G401.6 (cell line): ENCODE measurements around the gene NOX4.
"Not testable (repeated sequence)": the region's sequence is repeated elsewhere in the genome, so short reads cannot be mapped to it uniquely, and the experiment has no call there.

Experiments used
- FAIRE-seq: peaks from 2 replicates; lab custom pipeline; 2012; peaks lifted over from hg19 to GRCh38; lab: Jason Lieb, UNC

The NOX4 gene

GRCh38 chr11:89379976-89380771 is 111.0 kb downstream of the NOX4 start:
- not testable (repeated sequence) for FAIRE-seq

GRCh38 chr11:89378986-89379385 is 112.2 kb downstream of the NOX4 start:
- FAIRE-seq, result not testable (repeated sequence)

DNA sequence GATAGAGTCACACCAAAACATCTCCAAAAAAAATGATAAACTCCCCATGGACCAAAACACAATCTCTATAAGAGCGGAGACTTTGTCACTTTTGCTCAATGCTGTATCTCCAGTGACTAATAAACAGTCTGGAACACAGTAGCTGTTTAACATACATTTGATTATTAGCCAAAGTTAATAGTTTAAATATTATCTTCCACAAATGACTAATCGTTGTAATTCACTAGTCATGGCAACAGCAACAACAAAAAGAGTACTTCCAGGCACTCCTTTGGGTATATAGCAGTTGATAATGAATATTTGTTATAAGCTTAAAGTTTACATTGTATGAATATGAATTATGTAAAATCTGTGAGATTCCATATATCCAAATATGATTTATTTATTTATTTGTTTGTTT is 121.8 kb downstream of the NOX4 start:
- FAIRE-seq, result peak; percentile 30

DNA sequence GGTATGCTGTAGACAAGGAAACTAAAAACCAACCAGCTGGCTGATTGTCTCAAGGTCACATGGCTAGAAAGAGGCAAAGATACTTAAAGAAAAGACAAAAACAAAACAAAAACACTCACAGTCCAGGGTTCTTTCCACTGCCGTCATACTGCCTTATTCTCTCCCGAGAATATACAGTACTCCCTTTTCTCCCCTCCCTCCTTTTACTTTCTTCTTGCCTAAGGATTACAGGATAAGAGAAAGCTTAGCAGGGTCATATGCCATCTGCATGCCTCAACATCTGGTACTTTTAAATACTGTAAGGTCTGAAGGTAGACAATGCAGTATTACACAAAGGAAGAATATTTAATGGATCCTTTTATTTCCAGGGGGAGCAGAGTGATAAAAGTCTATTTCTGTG is 126.3 kb downstream of the NOX4 start:
- not testable (repeated sequence) for FAIRE-seq

- FAIRE-seq, result no peak
These were observed 129.4 kb downstream of the NOX4 start for GRCh38 chr11:89361734-89362133.

DNA sequence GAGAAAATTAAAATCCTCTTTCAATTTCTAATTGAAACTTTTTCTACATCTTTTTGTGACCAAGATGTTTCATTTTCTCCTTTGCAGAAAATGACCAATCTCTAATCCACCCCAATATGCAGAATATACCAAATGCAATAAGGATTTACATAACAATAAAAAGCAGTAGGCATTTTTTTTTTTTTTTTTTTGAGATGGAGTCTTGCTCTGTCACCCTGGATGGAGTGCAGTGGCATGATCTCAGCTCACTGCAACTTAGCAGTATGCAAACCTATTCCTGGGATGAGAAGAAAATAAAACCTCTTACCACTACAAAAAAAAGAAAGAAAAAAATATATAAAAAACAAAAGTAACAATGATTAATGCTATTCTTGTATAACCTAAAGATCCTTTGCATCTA is 132.0 kb downstream of the NOX4 start:
- FAIRE-seq, result not testable (repeated sequence)

DNA sequence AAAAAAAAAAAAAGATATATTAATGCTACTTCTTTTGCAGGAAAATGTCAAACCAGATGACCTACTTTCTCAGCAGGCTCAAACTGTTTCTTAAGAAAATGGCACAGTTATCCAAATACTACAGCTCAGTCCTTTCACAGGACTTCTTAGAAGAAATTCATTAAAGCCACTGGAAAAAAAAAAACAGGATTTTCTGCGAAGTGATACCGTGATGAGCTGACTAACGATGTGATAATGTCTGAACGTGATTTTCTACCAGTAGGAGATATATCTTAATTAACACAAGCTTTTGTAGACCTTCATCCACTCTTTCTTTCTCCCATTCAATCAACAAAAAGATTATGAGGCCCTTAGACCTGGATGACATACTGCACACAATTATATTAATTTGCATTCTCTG is 132.4 kb downstream of the NOX4 start:
- no peak for FAIRE-seq

GRCh38 chr11:89355646-89356045 is 135.5 kb downstream of the NOX4 start:
- no peak for FAIRE-seq

DNA sequence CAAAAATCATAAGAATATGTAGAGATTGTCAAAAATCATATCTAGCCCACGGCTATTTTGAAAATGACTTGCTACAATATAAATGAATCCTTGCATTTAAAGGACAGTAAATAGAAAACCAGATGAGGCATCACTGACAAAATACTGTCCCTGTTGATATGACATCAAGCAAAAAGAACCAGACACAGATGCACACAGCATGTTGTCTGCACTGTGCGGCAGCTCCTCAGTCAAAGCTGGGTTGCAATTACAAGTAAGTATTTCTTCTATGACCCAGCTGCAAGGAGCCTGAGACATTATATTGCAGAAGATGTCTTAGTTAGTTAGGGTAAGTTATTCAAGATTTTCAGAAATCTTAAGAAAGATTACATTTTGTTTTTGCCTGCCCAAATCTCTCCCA is 136.7 kb downstream of the NOX4 start:
- FAIRE-seq, result not testable (repeated sequence)

- no peak for FAIRE-seq
These were observed 144.1 kb downstream of the NOX4 start for GRCh38 chr11:89347071-89347470.

- FAIRE-seq, result no peak
These were observed 144.6 kb downstream of the NOX4 start for GRCh38 chr11:89346601-89347000.

DNA sequence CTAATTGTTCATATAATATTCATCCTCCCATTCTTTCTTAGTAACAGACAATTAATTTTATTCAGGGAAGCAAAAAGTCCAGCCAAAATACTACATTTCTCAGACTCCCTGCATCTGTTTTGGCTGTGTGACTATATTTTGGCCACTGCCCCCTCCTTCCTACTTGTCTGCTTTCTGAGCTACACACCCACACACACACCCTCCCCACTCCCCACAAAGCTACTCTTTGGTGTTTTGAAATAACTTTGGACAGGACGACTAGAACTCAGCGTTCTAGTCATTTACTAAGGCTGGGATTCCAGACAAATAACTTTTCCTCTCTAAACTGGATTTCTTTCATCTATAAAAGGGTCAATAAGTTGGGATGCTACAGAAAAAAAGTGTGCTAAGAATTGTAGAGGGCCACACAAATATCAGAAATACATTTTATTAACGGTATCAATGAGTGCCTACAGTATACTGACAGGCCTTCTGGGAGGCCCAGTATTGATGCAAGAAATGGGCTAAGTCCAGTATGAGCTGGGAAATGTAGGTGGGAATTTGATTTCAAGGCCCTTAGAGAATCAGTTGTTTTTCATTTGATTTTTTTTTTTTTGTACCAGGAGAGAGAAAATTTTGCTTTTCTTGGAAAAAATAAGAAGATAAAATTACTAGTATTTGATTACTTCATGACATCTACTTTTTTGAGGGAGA is 148.1 kb downstream of the NOX4 start:
- not testable (repeated sequence) for FAIRE-seq

DNA sequence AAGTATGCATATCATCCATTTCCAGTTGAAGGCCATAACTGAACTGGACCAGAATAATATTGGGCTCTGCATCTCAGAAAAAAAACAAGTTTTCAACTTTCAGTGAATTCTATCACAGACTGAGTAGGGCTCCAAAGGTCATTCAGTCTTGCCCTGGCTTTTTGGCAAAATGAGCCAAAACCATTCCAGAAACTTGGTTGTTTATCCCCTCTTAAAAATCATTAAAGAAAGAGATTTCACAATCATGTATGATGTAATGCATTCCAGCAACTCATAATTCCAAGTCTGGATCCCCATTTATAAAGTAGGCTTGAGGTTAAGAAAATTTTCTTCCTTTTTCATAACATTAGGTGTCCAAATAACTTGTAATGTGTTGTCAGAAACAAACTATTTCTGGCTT is 150.7 kb downstream of the NOX4 start:
- FAIRE-seq, result not testable (repeated sequence)

DNA sequence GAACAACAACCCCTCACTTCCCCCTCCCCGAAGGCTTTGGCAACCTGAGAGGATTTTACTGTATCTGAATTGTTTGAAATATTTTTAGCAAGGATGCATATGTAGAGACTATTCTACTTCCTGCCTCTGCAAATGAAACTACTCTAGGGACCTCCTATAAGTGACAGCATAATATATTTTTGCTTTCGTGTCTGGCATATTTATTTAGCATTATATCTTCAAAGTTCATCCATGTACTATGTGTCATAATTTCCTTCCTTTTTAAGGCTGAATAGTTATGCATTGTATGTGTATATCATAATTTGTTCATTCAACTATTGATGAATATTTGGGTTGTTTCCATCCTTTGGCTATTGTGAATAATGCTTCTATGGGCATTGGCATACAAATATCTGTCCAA is 153.1 kb downstream of the NOX4 start:
- not testable (repeated sequence) for FAIRE-seq

GRCh38 chr11:89337100-89337650 is 154.0 kb downstream of the NOX4 start:
- not testable (repeated sequence) for FAIRE-seq

GRCh38 chr11:89333704-89334103 is 157.5 kb downstream of the NOX4 start:
- peak; percentile 77 for FAIRE-seq

DNA sequence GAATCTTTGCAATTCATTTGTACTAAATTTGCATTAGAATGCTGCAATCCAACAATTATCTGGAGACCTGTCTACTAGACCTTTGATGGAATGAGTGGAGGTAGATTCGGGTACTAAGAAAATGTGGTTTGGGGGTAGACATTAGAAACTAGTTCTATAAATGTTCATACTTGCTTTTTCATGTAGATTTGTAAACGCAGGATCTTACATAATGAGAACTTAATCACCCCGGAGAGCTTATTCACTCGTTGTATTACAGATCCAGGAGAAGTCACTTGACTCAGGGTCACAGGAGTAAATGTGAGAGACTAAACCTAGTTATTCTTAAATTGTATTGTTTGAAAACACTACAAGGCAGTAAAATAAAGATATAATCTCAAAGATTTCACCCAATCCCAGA is 159.2 kb downstream of the NOX4 start:
- not testable (repeated sequence) for FAIRE-seq

DNA sequence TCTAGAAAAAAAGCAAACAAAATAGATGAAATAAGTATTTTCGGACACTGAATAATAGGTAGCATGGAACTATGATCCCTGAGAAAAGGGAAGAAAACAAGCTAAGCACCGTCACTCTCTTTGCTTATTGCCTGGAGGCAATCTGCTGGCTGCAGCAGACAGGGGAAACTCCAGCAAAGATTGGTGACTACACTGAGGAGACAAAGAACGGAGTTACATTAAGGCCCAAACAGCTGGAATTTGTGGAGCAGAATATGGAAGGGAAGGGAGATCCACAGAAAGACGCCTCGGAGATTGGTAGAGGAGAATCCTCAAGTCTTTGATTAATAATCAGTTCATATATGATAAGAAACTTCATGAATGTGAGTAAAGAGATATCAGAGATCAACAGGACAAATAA is 163.3 kb downstream of the NOX4 start:
- no peak for FAIRE-seq

GRCh38 chr11:89321401-89321800 is 169.8 kb downstream of the NOX4 start:
- FAIRE-seq, result no peak

GRCh38 chr11:89310607-89311006 is 180.6 kb downstream of the NOX4 start:
- FAIRE-seq, result not testable (repeated sequence)

DNA sequence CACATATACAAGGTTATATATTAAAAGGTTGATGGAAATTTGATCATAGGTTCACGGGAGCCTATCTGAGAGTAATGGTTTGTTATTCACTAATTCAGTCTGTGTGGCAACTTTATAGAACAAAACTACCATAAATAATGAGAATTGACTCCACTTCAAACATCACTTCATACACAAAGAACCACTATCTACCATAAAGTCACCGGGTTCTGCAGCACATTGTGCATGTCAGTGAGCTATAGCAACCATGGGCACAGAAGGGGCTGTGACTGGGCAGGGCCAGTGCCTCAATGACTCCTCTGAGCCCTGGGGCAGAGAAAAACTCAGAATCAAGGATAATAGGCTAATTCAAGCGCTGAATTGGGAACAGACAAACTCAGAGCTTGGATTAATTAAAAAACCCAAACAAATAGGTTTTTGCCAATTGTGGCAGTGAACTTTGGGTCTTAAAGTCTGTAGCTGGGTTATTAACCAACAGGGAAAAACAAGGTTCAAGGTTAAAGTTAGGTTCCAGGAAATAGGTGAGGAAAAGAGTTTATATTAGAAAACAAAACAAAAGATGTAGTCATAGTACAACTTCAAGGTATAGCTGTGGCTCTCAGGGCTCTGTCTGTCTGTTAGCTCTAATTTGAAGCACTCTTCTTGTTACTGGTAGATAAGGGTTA is 181.7 kb downstream of the NOX4 start:
- not testable (repeated sequence) for FAIRE-seq

DNA sequence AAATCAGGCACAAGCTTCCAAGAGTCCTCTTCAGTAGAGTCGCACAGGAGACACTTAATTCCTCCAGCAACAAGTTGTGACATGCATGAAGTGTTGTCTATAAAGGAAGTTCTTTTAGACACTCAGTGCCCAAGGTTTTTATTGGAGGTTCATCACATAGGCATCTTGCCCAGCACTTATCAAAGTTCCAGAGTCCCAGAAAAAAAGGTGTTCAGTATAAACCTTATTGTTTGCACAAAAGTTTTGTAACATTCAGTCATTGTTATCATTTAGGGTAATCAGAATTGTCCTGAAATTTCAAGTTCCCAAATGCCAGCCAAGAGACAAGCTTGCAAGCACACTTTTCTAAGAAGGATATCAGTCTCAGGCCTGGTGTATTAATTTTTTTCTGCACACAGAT is 182.9 kb downstream of the NOX4 start:
- FAIRE-seq, result not testable (repeated sequence)

DNA sequence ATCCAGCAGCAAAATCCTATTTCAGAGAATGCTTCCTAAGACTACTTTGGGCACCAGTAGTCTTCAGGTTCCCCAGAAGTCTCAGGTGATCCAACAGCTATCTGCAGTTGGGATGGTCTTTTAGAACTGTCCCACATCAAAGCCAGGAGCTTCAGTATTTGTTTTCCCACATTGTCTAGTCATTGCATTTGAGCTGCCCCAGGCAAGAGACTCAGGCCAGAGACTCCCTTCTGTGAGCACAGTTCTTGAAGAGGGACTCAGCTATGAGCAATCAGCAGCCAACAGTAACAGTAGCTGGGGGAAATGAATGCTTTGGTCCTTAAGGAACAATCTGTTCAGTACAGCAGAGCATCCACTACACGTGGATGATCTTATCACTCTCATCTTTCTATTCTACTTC is 188.1 kb downstream of the NOX4 start:
- not testable (repeated sequence) for FAIRE-seq
